Prostate gland (tissue), 2 donors: Measurements from ENCODE around the gene CDC73. TPM values are rescaled to one million over a fixed set of nuclear protein-coding genes. Genes with fewer than 3 reads are reported as not detected.

Experiments
- DNase-seq: peaks from one replicate; pipeline ENCODE4 v3.0.0-alpha.2; 2019; ENCODE audit warnings: low spot score
- H3K27ac ChIP-seq, 2 donors: fragments of 200-600 bp; sonication (generic); 2 replicates each; pipeline ENCODE4 v1.5.1; 2017 to 2019
- H3K27me3 ChIP-seq: fragments of 200-600 bp; sonication (generic); replicated peaks from 2 replicates; pipeline ENCODE4 v1.5.1; 2019; ENCODE audit not compliant: insufficient read depth
- H3K36me3 ChIP-seq, 2 donors: fragments of 200-600 bp; sonication (generic); 1 replicate in 1 of 2; 2 replicates in 1 of 2; pipeline versions ENCODE4 v1.5.1 to v1.8.1; 2017 to 2019
- H3K4me1 ChIP-seq: fragments of 200-600 bp; sonication (generic); replicated peaks from 2 replicates; pipeline ENCODE4 v1.5.1; 2019
- H3K4me3 ChIP-seq, 2 donors: fragments of 200-600 bp; sonication (generic); 2 replicates each; pipeline ENCODE4 v1.5.1; 2017 to 2019
- H3K9me3 ChIP-seq: fragments of 200-600 bp; sonication (generic); 2 replicates; pipeline ENCODE4 v1.5.1; 2017
- POLR2A ChIP-seq: fragments of 450-650 bp; IDR thresholded peaks from one replicate; pipeline ENCODE4 v1.6.1; 2016; ENCODE audit warnings: antibody characterized with exemption, mild to moderate bottlenecking
- POLR2AphosphoS5 ChIP-seq: sonication (generic); formaldehyde crosslinking; IDR thresholded peaks from one replicate; pipeline ENCODE4 v1.6.1; 2017; ENCODE audit warnings: antibody characterized with exemption
- WGBS: methylation state at CpG from one replicate; pipeline ENCODE4 v1.1.5; 2018; 5-methylcytosine and 5-hydroxymethylcytosine counted together
- intact Hi-C: fragments of 100-400 bp; cut with DNase I; formaldehyde crosslinking; loops from one replicate; pipeline ENCODE4 v1.14.2; 2022
- total RNA-seq, 2 donors: library from RNA; depleted of rRNA; stranded (reverse); fragments of >200 nt; gene quantifications; one replicate each; pipeline ENCODE4 v1.1.0, GENCODE V29; 2016
- TF ChIP-seq, protein P1 (sequence below), 4 experiments: fragments of 200-600 bp in 2 of 4; fragments of 450-650 bp in 2 of 4; sonication (generic) in 2 of 4; IDR thresholded peaks; 1 replicate in 3 of 4; 2 replicates in 1 of 4; pipeline ENCODE4 v1.5.1; 2016 to 2019; ENCODE audit warnings: antibody characterized with exemption in 4 of 4, mild to moderate bottlenecking in 2 of 4, moderate library complexity in 2 of 4

Gene CDC73
- total RNA-seq, 2 donors from 2014 or later: 36.2 to 48.0 TPM

DNA sequence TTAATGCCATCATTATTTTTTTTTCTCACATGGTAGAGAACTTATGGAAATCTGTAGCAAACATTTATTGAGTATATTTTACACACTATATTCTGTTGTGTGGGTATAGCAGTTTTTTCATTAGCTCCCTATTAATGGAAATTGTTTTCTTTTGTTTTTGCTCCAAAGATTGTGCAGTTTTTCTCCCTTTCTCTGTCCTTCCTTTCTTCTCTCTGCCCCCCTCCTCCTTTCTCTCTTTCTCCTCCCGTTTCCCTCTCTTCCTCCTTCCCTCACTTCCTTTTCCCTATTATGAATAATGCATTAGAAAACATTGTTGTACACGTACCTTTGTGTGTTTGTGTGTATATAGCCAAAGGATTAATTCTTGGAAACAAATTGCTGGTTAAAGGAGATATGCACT, 20.6 kb downstream of the CDC73 start:
- Histone ChIP-seq H3K36me3 (peaks cover 0 to 4% of the 10 kb centered on the region in 2 donors), H3K4me3 (no peak overlapping the region), H3K4me1 (no peaks in the 10 kb centered on the region), H3K27ac (no peak overlapping the region), H3K9me3 (no peaks in the 10 kb centered on the region), H3K27me3 (no peaks in the 10 kb centered on the region)
- 42% methylated on average over 2 of the region's 2 CpGs for WGBS
- TF ChIP-seq, protein P1, sequence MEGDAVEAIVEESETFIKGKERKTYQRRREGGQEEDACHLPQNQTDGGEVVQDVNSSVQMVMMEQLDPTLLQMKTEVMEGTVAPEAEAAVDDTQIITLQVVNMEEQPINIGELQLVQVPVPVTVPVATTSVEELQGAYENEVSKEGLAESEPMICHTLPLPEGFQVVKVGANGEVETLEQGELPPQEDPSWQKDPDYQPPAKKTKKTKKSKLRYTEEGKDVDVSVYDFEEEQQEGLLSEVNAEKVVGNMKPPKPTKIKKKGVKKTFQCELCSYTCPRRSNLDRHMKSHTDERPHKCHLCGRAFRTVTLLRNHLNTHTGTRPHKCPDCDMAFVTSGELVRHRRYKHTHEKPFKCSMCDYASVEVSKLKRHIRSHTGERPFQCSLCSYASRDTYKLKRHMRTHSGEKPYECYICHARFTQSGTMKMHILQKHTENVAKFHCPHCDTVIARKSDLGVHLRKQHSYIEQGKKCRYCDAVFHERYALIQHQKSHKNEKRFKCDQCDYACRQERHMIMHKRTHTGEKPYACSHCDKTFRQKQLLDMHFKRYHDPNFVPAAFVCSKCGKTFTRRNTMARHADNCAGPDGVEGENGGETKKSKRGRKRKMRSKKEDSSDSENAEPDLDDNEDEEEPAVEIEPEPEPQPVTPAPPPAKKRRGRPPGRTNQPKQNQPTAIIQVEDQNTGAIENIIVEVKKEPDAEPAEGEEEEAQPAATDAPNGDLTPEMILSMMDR (IDR thresholded peaks at IDR 0.05): no peak
- no peak for TF ChIP-seq POLR2A
- no peak for TF ChIP-seq POLR2AphosphoS5
- intact Hi-C loops: no loop called here
- DNase-seq: no peak

DNA sequence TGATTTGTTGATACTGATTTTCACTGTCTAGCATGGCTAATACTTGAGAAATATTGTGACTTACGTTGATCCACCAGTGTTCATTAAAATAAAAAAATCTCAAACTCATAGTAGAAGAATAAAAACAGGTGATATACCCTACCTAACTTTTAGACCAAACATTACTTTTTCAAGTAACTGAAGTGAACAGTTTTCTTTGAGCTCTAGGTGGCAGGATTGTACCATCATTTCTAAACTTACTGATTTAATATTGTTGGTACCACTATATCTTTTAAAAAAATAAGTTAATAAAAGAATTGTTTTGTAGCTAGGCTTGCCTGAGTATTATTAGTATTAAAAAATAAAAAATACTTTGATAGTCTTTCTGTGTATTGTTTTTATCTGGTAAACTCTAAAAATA, 21.5 kb downstream of the CDC73 start:
- no peak overlapping the region for H3K27ac ChIP-seq
- H3K9me3 ChIP-seq: no peaks in the 10 kb centered on the region
- intact Hi-C loops: no loop called here
- peaks cover 0 to 4% of the 10 kb centered on the region in 2 donors for H3K36me3 ChIP-seq
- 68% methylated on average over 1 of the region's 1 CpG for WGBS
- no peak overlapping the region for H3K4me3 ChIP-seq
- no peaks in the 10 kb centered on the region for H3K27me3 ChIP-seq
- H3K4me1 ChIP-seq: no peaks in the 10 kb centered on the region
- DNase-seq: no peak
- TF ChIP-seq, protein P1 (IDR thresholded peaks at IDR 0.05): peak in 2 of 4 experiments; percentile 10 to 31
- TF ChIP-seq POLR2A: no peak

DNA sequence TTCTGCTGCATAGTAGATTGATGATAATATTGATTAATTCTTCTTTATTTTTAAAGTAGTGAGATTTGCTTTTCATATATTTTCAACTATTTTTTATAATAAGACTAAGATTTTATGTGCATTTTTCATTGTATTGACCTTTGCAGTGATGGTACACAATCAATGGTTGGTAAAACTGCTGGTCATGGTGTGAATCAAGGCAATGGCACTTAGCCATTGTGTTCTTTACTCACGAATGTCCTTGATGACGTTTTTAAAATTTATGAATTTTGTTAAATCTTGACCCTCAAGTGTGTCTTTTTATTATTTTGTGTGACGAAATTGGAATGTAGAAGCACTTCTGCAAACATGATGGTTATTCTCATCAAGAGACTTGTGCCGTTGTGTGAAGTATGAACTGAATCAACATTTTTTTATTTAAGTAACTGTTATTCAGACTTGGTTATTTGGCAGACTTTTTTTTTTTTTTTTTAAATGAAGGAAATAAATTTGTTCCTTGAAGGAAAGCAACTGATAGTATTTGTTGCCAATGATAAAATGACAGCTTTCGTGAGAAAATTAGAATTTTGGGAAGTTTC, 22.6 kb downstream of the CDC73 start:
- Histone ChIP-seq H3K27ac (no peak overlapping the region), H3K27me3 (no peaks in the 10 kb centered on the region), H3K36me3 (peaks cover 0 to 4% of the 10 kb centered on the region in 2 donors), H3K4me3 (no peak overlapping the region), H3K4me1 (no peaks in the 10 kb centered on the region), H3K9me3 (no peaks in the 10 kb centered on the region)
- TF ChIP-seq, protein P1 (IDR thresholded peaks at IDR 0.05): no peak
- no peak for TF ChIP-seq POLR2AphosphoS5
- no peak for TF ChIP-seq POLR2A
- WGBS: 74% methylated on average over 5 of the region's 5 CpGs
- DNase-seq: no peak
- intact Hi-C loops: no loop called here

DNA sequence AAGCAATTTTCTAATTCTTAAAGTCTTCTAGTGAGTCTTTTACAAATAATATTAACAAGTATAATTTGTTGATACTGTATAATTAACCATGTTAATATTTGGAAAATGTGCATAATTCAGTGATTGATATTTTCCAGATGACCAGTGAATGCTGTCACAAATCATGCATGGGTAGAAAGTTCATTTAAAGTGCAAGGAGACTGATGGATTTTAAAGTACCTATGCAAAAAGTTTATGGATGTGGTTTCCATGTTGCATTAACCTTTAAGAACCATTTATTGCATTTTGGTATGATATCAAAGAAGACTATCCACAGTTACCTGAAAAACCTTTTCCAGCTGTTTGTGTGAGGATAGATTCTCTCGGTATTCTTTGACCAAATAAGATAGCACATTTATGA, 23.2 kb downstream of the CDC73 start:
- Histone ChIP-seq H3K9me3 (no peaks in the 10 kb centered on the region), H3K4me1 (no peaks in the 10 kb centered on the region), H3K36me3 (no peaks in the 10 kb centered on the region), H3K27me3 (no peaks in the 10 kb centered on the region), H3K27ac (no peak overlapping the region), H3K4me3 (no peak overlapping the region)
- WGBS: 23% methylated on average over 1 of the region's 1 CpG
- TF ChIP-seq POLR2A (no peak), POLR2AphosphoS5 (no peak)
- TF ChIP-seq, protein P1 (IDR thresholded peaks at IDR 0.05): no peak
- intact Hi-C loops: no loop called here
- no peak for DNase-seq

DNA sequence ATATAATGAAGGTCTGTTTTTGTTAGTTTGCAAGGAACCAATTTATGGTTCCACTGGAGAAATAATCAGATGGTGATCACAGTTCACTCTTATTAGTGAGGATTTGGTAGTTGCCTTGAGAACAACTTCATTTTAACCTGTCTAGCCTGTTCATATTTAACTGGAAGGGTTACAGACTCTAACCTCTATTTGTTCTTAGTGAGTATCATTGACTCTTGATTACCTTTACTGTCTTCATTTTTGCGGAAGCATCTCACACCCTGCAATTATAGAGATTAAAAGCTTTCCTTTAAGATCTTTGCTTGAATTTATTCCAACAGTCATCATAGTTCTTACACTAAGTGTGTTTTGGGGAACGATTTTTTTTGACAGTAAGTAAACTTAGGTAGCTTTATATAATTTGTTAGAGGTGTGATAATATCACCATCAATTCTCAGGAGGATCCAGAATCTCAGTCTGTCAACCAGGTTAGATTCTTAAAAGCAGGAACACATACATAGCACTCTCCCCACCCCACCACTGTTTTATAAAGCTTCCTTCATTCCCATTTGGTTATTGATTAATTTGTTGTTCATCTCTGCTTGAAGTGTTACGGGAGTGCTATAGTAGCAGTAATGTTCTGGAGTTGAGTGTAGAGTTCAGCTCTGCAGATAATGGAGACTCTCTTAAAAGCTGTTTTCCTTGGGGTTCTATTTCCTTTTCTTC, 34.4 kb downstream of the CDC73 start:
- TF ChIP-seq, protein P1 (IDR thresholded peaks at IDR 0.05): no peak
- no peak for DNase-seq
- Histone ChIP-seq H3K4me3 (no peak overlapping the region), H3K36me3 (no peaks in the 10 kb centered on the region), H3K27ac (no peak overlapping the region), H3K9me3 (no peaks in the 10 kb centered on the region), H3K4me1 (no peaks in the 10 kb centered on the region), H3K27me3 (no peaks in the 10 kb centered on the region)
- WGBS: 68% methylated on average over 3 of the region's 3 CpGs
- intact Hi-C loops: no loop called here
